ENCODE data around the gene GIMAP7.
"Not testable (repeated sequence)": the region's sequence is repeated elsewhere in the genome, so short reads cannot be mapped to it uniquely, and the experiment has no call there.

Gene GIMAP7

GRCh38 chr7:150513758-150514157 is 914 bp upstream of the GIMAP7 start:
- no peak for DNase-seq (ENCODE audit: low read depth)

GRCh38 chr7:150515248-150516147 is 826 bp downstream of the GIMAP7 start:
- DNase-seq (ENCODE audit: low read depth) = no peak

- no peak for DNase-seq (ENCODE audit: low read depth)
These were observed 2.5 kb downstream of the GIMAP7 start for GRCh38 chr7:150516956-150517745.

GRCh38 chr7:150519310-150519709 is 4.6 kb downstream of the GIMAP7 start:
- no peak for DNase-seq (ENCODE audit: low read depth)

GRCh38 chr7:150520145-150520544 is 5.5 kb downstream of the GIMAP7 start:
- DNase-seq (ENCODE audit: low read depth) = no peak

GRCh38 chr7:150522931-150523330 is 8.3 kb downstream of the GIMAP7 start:
- not testable (repeated sequence) for DNase-seq (ENCODE audit: low read depth)

- DNase-seq (ENCODE audit: low read depth) = no peak
These were observed 9.3 kb downstream of the GIMAP7 start for GRCh38 chr7:150524018-150524417.

GRCh38 chr7:150531704-150532103 is 17.0 kb downstream of the GIMAP7 start:
- DNase-seq (ENCODE audit: low read depth) = no peak

- DNase-seq (ENCODE audit: low read depth) = no peak
These were observed 23.6 kb downstream of the GIMAP7 start for GRCh38 chr7:150538259-150538658.

- DNase-seq (ENCODE audit: low read depth) = no peak
These were observed 38.5 kb downstream of the GIMAP7 start for GRCh38 chr7:150553163-150553562.

GRCh38 chr7:150556521-150557138 is 42.0 kb downstream of the GIMAP7 start:
- DNase-seq (ENCODE audit: low read depth) = no peak

GRCh38 chr7:150560486-150560885 is 45.8 kb downstream of the GIMAP7 start:
- no peak for DNase-seq (ENCODE audit: low read depth)

- DNase-seq (ENCODE audit: low read depth) = no peak
These were observed 48.2 kb downstream of the GIMAP7 start for GRCh38 chr7:150562919-150563318.

- DNase-seq (ENCODE audit: low read depth) = no peak
These were observed 49.3 kb downstream of the GIMAP7 start for GRCh38 chr7:150564006-150564405.

GRCh38 chr7:150564566-150564965 is 49.9 kb downstream of the GIMAP7 start:
- DNase-seq (ENCODE audit: low read depth) = no peak

GRCh38 chr7:150565239-150565638 is 50.6 kb downstream of the GIMAP7 start:
- DNase-seq (ENCODE audit: low read depth) = no peak

GRCh38 chr7:150566123-150566522 is 51.5 kb downstream of the GIMAP7 start:
- no peak for DNase-seq (ENCODE audit: low read depth)

- no peak for DNase-seq (ENCODE audit: low read depth)
These were observed 51.9 kb downstream of the GIMAP7 start for GRCh38 chr7:150566572-150566971.

GRCh38 chr7:150567169-150567568 is 52.5 kb downstream of the GIMAP7 start, which contains the start of gene GIMAP4:
TSS of gene GIMAP4 (plus strand) at chr7:150567390. CDS start at chr7:150569902, 2,512 bp downstream.
- no peak for DNase-seq (ENCODE audit: low read depth)

- DNase-seq (ENCODE audit: low read depth) = no peak
These were observed 53.2 kb downstream of the GIMAP7 start for GRCh38 chr7:150567871-150568301.

- no peak for DNase-seq (ENCODE audit: low read depth)
These were observed 54.0 kb downstream of the GIMAP7 start for GRCh38 chr7:150568714-150569113.

GRCh38 chr7:150569245-150569955 is 54.7 kb downstream of the GIMAP7 start:
- DNase-seq (ENCODE audit: low read depth) = no peak

Data from stimulated activated CD8-positive, alpha-beta memory T cell treated with anti-CD3 and anti-CD28 coated beads, Interleukin-12 subunit alpha, Interleukin-12 subunit beta, amount 100 ng/mL, for 4 hours (primary cell).